ENCODE results near the gene LCN9. TPM values are rescaled to one million over a fixed set of nuclear protein-coding genes. Genes with fewer than 3 reads are reported as not detected.

The LCN9 gene
- total and polyA plus RNA-seq, 9 of the 15 experiments (the other 6 are each of a cell fraction or from before 2014, with no cell fraction given): not detected

DNA sequence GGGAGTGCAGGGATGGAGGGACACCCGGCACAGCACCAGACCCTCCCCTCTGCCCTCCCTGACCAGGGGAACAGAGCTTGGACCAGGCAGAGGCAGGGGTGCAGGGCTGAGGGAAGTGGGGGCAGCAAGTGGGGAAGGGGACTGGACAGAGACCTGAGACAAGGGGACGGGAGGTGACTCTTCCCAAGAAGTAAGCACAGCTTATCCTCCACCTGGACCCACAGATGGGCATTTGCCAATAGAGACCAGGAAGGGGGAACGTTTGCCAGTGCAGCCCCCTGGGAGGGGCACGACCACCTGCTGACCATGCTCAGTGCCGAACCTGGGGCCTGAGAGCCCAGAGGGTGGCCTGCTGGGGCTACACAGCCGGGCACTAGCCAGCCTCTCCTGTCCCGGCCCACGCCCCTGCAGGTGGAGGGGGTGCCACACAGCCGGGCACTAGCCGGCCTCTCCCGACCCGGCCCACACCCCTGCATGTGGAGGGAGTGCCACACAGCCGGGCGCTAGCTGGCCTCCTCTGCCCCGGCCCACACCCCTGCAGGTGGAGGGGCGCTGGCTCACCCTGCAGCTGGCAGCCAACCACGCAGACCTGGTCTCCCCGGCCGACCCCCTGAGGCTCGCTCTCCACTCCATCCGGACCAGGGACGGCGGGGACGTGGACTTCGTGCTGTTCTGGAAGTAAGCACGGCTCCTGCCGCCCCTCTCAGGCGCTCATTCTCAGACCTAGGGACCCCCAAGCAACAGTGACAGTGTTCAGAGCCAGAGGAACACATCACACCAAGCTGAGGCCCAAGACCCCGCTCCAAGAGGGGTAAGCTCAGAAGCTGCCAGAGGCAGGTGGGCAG, 48.1 kb upstream of the LCN9 start (continued):
- TF ChIP-seq, protein P1, sequence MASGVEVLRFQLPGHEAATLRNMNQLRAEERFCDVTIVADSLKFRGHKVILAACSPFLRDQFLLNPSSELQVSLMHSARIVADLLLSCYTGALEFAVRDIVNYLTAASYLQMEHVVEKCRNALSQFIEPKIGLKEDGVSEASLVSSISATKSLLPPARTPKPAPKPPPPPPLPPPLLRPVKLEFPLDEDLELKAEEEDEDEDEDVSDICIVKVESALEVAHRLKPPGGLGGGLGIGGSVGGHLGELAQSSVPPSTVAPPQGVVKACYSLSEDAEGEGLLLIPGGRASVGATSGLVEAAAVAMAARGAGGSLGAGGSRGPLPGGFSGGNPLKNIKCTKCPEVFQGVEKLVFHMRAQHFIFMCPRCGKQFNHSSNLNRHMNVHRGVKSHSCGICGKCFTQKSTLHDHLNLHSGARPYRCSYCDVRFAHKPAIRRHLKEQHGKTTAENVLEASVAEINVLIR (CRISPR knock-in tag; IDR thresholded peaks at IDR 0.05): no peak
- TF ChIP-seq ZNF785 (CRISPR knock-in tag; IDR thresholded peaks at IDR 0.05): no peak

DNA sequence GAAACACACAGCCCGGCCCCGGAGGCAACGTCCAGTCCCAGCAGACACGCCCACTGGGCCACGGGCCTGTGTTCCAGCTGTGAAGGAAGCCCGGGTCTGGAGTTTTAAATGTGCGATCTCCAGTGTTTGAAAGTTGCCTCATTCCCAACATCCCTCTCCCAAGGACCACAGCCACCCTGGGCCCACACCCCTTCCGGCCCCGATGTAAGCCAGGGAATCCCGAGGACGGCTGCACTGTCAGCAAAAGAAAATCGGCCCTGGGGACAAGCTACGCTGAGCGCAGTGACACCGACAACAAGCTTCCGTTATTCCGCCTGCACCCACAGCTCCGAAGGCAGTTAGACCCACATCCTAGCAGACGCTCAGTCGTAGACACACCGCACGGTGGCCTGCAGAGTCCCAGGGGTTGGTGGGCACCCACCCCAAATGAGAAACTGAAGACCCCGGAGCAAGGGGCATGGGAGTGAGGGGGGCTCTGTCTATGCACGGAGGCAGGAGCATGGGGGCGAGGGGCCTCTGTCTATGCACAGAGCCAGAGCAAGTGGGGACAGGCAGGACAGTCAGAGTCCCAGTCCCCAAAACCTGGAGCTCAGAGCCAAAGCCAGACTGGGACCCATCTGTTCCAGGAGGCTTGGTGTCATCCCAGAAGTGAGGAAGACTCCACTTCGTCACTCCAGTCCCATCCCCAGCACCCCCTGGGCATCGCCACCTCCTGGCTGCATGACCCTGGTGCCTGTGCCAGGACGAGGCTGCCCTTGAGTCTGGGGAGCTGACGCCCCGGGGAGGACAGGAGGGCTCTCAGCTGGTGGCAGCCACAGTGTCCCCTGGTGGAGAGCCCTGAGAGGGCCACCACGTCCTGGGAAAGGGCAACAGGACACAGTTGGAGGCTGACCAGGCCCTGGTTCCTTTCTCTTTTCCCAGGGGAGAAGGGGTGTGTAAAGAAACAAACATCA, 47.2 kb upstream of the LCN9 start:
- no peak overlapping the region for H3K4me3 ChIP-seq
- H3K4me2 ChIP-seq (ENCODE audit: insufficient read depth, low read length): no peak overlapping the region
- intact Hi-C loops (cut with micrococcal nuclease) (no loop called here), in situ Hi-C loops (cut with MboI) (no loop called here)
- H3K4me1 ChIP-seq (replicated peaks in 1 of 2; ENCODE audit: control insufficient read depth in 2 of 2, insufficient read depth in 2 of 2, low read length in 2 of 2): peaks cover 0 to 22% of the 10 kb centered on the region in 2 experiments; a peak in 2 of 5 replicates
- peak; percentile 77 for ATAC-seq
- FAIRE-seq: no peak
- H4K20me1 ChIP-seq (replicated peaks; ENCODE audit: control insufficient read depth, insufficient read depth, low read length): peaks cover 9% of the 10 kb centered on the region
- H3K79me2 ChIP-seq (ENCODE audit: control insufficient read depth, insufficient read depth, low read length): no peaks in the 10 kb centered on the region
- no peaks in the 10 kb centered on the region for H3K9me3 ChIP-seq (replicated peaks; ENCODE audit: control insufficient read depth, insufficient read depth, low read depth, low read length)
- peak overlapping the region in 1 of 2 experiments; percentile 52; a peak in 1 of 4 replicates for H3K9ac ChIP-seq (ENCODE audit: insufficient read depth in 1 of 2, low read depth in 2 of 2, low read length in 2 of 2)
- no peaks in the 10 kb centered on the region for H3K9me1 ChIP-seq (ENCODE audit: control insufficient read depth, insufficient read depth, low read length)
- no peak overlapping the region for H2AFZ ChIP-seq (ENCODE audit: low read depth, low read length)
- no peak overlapping the region for H3K27ac ChIP-seq (ENCODE audit: extremely low read depth, low read depth, low read length)
- no peak for DNase-seq (ENCODE audit: extremely low read depth in 1 of 4, low spot score in 3 of 4)
- ChIA-PET POLR2A (interaction anchor here (0.6 to 1.2 kb wide), 4 partner anchors 9 to 1182 kb away, joined by 3 read pairs; no protein-coding TSS in a partner anchor), CTCF (ENCODE audit: low intra/inter-chr PET ratio) (no interaction called here)
- no peaks in the 10 kb centered on the region for H3K36me3 ChIP-seq (ENCODE audit: control insufficient read depth, insufficient read depth, low read length)
- BruUV-seq (replicated peaks): no TSS peak
- WGBS (ENCODE audit: insufficient coverage, low coverage, missing lambda C conversion rate): 4% methylated on average over 31 of the region's 31 CpGs
- H3K27me3 ChIP-seq (ENCODE audit: control insufficient read depth in 2 of 2, insufficient read depth in 2 of 2, low read length in 2 of 2): peaks cover 14 to 64% of the 10 kb centered on the region in 2 experiments; a peak in 3 of 5 replicates
- TF ChIP-seq HNRNPL (IDR thresholded peaks at IDR 0.05; ENCODE audit: low read depth, low read length): no peak
- TF ChIP-seq RAD21 (CRISPR knock-in tag; conservative IDR thresholded peaks at IDR 0.05 in 1 of 2, IDR thresholded peaks at IDR 0.05 in 1 of 2): peak in 1 of 2 experiments; percentile 27; a peak in 2 of 4 replicates
- TF ChIP-seq MAZ (CRISPR knock-in tag; conservative IDR thresholded peaks at IDR 0.05 in 1 of 2, IDR thresholded peaks at IDR 0.05 in 1 of 2): no peak
- peak; percentile 9; the same call in 1 of the 2 replicates for TF ChIP-seq ZNF316 (IDR thresholded peaks at IDR 0.05)
- TF ChIP-seq PHB2 (IDR thresholded peaks at IDR 0.05; ENCODE audit: low read depth): no peak
- TF ChIP-seq, protein P2, sequence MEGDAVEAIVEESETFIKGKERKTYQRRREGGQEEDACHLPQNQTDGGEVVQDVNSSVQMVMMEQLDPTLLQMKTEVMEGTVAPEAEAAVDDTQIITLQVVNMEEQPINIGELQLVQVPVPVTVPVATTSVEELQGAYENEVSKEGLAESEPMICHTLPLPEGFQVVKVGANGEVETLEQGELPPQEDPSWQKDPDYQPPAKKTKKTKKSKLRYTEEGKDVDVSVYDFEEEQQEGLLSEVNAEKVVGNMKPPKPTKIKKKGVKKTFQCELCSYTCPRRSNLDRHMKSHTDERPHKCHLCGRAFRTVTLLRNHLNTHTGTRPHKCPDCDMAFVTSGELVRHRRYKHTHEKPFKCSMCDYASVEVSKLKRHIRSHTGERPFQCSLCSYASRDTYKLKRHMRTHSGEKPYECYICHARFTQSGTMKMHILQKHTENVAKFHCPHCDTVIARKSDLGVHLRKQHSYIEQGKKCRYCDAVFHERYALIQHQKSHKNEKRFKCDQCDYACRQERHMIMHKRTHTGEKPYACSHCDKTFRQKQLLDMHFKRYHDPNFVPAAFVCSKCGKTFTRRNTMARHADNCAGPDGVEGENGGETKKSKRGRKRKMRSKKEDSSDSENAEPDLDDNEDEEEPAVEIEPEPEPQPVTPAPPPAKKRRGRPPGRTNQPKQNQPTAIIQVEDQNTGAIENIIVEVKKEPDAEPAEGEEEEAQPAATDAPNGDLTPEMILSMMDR (IDR thresholded peaks at IDR 0.05 in 2 of 3, conservative IDR thresholded peaks at IDR 0.05 in 1 of 3; ENCODE audit: insufficient read depth in 2 of 3, low read depth in 1 of 3, low read length in 3 of 3): peak; percentile 42 to 58 (median 47); a peak in 5 of 6 replicates
- TF ChIP-seq, protein P3, sequence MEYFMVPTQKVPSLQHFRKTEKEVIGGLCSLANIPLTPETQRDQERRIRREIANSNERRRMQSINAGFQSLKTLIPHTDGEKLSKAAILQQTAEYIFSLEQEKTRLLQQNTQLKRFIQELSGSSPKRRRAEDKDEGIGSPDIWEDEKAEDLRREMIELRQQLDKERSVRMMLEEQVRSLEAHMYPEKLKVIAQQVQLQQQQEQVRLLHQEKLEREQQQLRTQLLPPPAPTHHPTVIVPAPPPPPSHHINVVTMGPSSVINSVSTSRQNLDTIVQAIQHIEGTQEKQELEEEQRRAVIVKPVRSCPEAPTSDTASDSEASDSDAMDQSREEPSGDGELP (CRISPR knock-in tag; IDR thresholded peaks at IDR 0.05; ENCODE audit: borderline replicate concordance): 0 out of 2 replicates have a peak, but pooled peaks have one; percentile 7

Data from K562 (cell line).